ENCODE data around the gene LDLRAD3. TPM values are rescaled to one million over a fixed set of nuclear protein-coding genes. Genes with fewer than 3 reads are reported as not detected.

Gene LDLRAD3
- total and polyA plus RNA-seq, 10 donors = 1.5 to 9.6 (median 8.1) TPM

- peaks cover 0 to 9% (median 0%) of the 10 kb centered on the region in 7 donors for H3K27me3 ChIP-seq (replicated peaks in 1 of 7)
- H3K27ac ChIP-seq = no peak overlapping the region
- H3K4me3 ChIP-seq = no peak overlapping the region
- DNase-seq = no peak
- no peaks in the 10 kb centered on the region for H3K9me3 ChIP-seq
- TF ChIP-seq POLR2A (IDR thresholded peaks at IDR 0.05) (no peak), CTCF (IDR thresholded peaks at IDR 0.05 in 8 of 11, conservative IDR thresholded peaks at IDR 0.05 in 3 of 11) (no peak), POLR2AphosphoS5 (IDR thresholded peaks at IDR 0.05) (no peak)
- H3K36me3 ChIP-seq = no peaks in the 10 kb centered on the region
- peaks cover 0 to 9% (median 0%) of the 10 kb centered on the region in 6 donors for H3K4me1 ChIP-seq
- intact Hi-C loops (cut with DNase I; ENCODE audit: low total_unique reads) = loop anchor here (10.0 kb wide), 1 partner anchor 62 kb away; no protein-coding TSS in a partner anchor
Observed at GRCh38 chr11:35912883-35913624, 30.8 kb upstream of the LDLRAD3 start.

DNA sequence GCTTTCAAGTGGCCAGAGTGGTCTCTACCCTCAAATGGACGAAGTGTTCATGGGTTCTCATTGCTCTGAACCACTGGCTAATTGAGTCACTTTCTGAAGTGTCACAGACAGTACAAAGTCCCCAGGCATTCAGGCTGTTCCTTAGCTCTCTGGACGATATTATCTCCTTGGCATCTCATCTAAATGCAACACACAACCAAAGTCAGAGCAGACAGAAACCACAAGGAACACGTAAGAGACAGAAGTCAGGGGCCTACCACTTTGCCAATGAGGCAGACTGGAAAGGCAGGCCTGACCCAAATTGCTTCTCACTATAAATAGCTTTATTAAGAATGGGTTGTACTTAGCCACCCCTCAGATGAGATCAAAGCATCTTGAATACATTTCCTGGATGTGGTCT is 29.0 kb upstream of the LDLRAD3 start:
- H3K9me3 ChIP-seq = no peaks in the 10 kb centered on the region
- no peak for TF ChIP-seq POLR2AphosphoS5 (IDR thresholded peaks at IDR 0.05)
- TF ChIP-seq POLR2A (IDR thresholded peaks at IDR 0.05) = no peak
- no peak for TF ChIP-seq CTCF (IDR thresholded peaks at IDR 0.05 in 8 of 11, conservative IDR thresholded peaks at IDR 0.05 in 3 of 11)
- H3K4me1 ChIP-seq = peaks cover 0 to 9% (median 0%) of the 10 kb centered on the region in 6 donors
- no peak overlapping the region for H3K27ac ChIP-seq
- no peak for DNase-seq
- no peaks in the 10 kb centered on the region for H3K36me3 ChIP-seq
- 59 to 85% (median 68%) methylated on average over 3 of the region's 3 CpGs for WGBS, 5 donors
- no peak overlapping the region for H3K4me3 ChIP-seq
- intact Hi-C loops (cut with DNase I; ENCODE audit: low total_unique reads) = loop anchor here (10.0 kb wide), 1 partner anchor 60 kb away; no protein-coding TSS in a partner anchor
- peaks cover 0 to 12% (median 0%) of the 10 kb centered on the region in 7 donors for H3K27me3 ChIP-seq (replicated peaks in 1 of 7)

GRCh38 chr11:35916270-35916669 is 27.6 kb upstream of the LDLRAD3 start:
- DNase-seq = no peak
- 85 to 100% (median 93%) methylated on average over 1 of the region's 1 CpG for WGBS, 5 donors
- Histone ChIP-seq H3K27me3 (replicated peaks in 1 of 7) (peaks cover 0 to 17% (median 0%) of the 10 kb centered on the region in 7 donors), H3K4me1 (peaks cover 0 to 7% (median 0%) of the 10 kb centered on the region in 6 donors), H3K9me3 (no peaks in the 10 kb centered on the region), H3K36me3 (no peaks in the 10 kb centered on the region), H3K4me3 (no peak overlapping the region), H3K27ac (no peak overlapping the region)
- TF ChIP-seq POLR2AphosphoS5 (IDR thresholded peaks at IDR 0.05) (no peak), CTCF (IDR thresholded peaks at IDR 0.05 in 8 of 11, conservative IDR thresholded peaks at IDR 0.05 in 3 of 11) (no peak), POLR2A (IDR thresholded peaks at IDR 0.05) (no peak)
- intact Hi-C loops (cut with DNase I; ENCODE audit: low total_unique reads) = loop anchor here (10.0 kb wide), 1 partner anchor 59 kb away; no protein-coding TSS in a partner anchor

GRCh38 chr11:35917676-35918075 is 26.2 kb upstream of the LDLRAD3 start:
- DNase-seq = no peak
- 78 to 89% (median 83%) methylated on average over 4 of the region's 4 CpGs for WGBS, 5 donors
- Histone ChIP-seq H3K27me3 (replicated peaks in 1 of 7) (peaks cover 0 to 17% (median 0%) of the 10 kb centered on the region in 7 donors), H3K4me3 (no peak overlapping the region), H3K27ac (no peak overlapping the region), H3K4me1 (peaks cover 0 to 2% (median 0%) of the 10 kb centered on the region in 6 donors), H3K9me3 (no peaks in the 10 kb centered on the region), H3K36me3 (no peaks in the 10 kb centered on the region)
- TF ChIP-seq POLR2A (IDR thresholded peaks at IDR 0.05) (no peak), CTCF (IDR thresholded peaks at IDR 0.05 in 8 of 11, conservative IDR thresholded peaks at IDR 0.05 in 3 of 11) (no peak), POLR2AphosphoS5 (IDR thresholded peaks at IDR 0.05) (no peak)
- intact Hi-C loops (cut with DNase I; ENCODE audit: low total_unique reads) = loop anchor here (10.0 kb wide), 1 partner anchor 57 kb away; no protein-coding TSS in a partner anchor

Data from spleen (tissue), 11 donors.